HepG2 (cell line): ENCODE data around the gene FAM20C. TPM values are rescaled to one million over a fixed set of nuclear protein-coding genes. Genes with fewer than 3 reads are reported as not detected.

Experiments
- ATAC-seq: fragments of 200-7000 bp; cut with Tn5 transposase; 3 replicates; pipeline ENCODE4 v1.9.1; 2020; ENCODE audit warnings: mild to moderate bottlenecking, moderate library complexity
- BruUV-seq: library from RNA; stranded (reverse); fragments of 400-500 nt; replicated peaks from 2 replicates; lab custom pipeline; 2021; lab: Mats Ljungman, UMichigan
- CTCF ChIA-PET: fragments of 300-600 bp; formaldehyde crosslinking; extraction: SDS; loops from one replicate; lab custom pipeline; 2021; ENCODE audit warnings: low total read pairs, inconsistent platforms, low intra/inter-chr PET ratio; lab: Yijun Ruan, JAX
- POLR2A ChIA-PET: fragments of 350-600 bp; sonication (Branson Sonifier 250); formaldehyde crosslinking; loops from one replicate; lab custom pipeline; 2020; ENCODE audit warnings: antibody characterized with exemption, inconsistent platforms; lab: Yijun Ruan, JAX
- DNase-seq: peaks from one replicate; pipeline ENCODE4 v3.0.0-alpha.2; 2015; ENCODE audit warnings: low spot score
- FAIRE-seq: peaks from 3 replicates; lab custom pipeline; 2011; peaks lifted over from hg19 to GRCh38; lab: Jason Lieb, UNC
- H2AFZ ChIP-seq: one replicate; pipeline ENCODE4 v1.6.1; 2011; ENCODE audit warnings: low read length, inconsistent platforms
- H3K27ac ChIP-seq: fragments of 300-600 bp; 3 replicates; pipeline ENCODE4 v1.8.0; 2011; ENCODE audit warnings: mixed run types, mild to moderate bottlenecking, mixed read lengths, low read length, inconsistent platforms; ENCODE audit not compliant: insufficient read depth; ENCODE audit errors: extremely low read length
- H3K27me3 ChIP-seq, 2 experiments: fragments of 200-600 bp in 1 of 2; 2 replicates in 1 of 2; 3 replicates in 1 of 2; pipeline versions ENCODE4 v1.6.0 to v1.8.0; 2011; ENCODE audit warnings: low read length in 2 of 2, mild to moderate bottlenecking in 2 of 2, moderate library complexity in 2 of 2, inconsistent platforms in 1 of 2; ENCODE audit not compliant: insufficient read depth in 2 of 2, control insufficient read depth in 1 of 2
- H3K36me3 ChIP-seq, 2 experiments: fragments of 200-600 bp in 1 of 2; replicated peaks in 1 of 2; 2 replicates in 1 of 2; 3 replicates in 1 of 2; pipeline versions ENCODE4 v1.5.1 to v1.8.0; 2011; ENCODE audit warnings: low read length in 2 of 2, inconsistent platforms in 1 of 2; ENCODE audit not compliant: insufficient read depth in 2 of 2, control insufficient read depth in 1 of 2
- H3K4me1 ChIP-seq: 2 replicates; pipeline ENCODE4 v1.5.1; 2012; ENCODE audit warnings: low read length, inconsistent platforms; ENCODE audit not compliant: insufficient read depth
- H3K4me2 ChIP-seq: 2 replicates; pipeline ENCODE4 v1.6.0; 2011; ENCODE audit warnings: low read depth, low read length, inconsistent platforms
- H3K4me3 ChIP-seq, 3 experiments: fragments of 200-600 bp in 1 of 3; sonication (generic), shearing (Covaris generic) in 1 of 3; replicated peaks in 1 of 3; 2 replicates each; pipeline ENCODE4 v1.5.1; 2011 to 2016; ENCODE audit warnings: low read length in 3 of 3, inconsistent platforms in 2 of 3, low read depth in 2 of 3, mild to moderate bottlenecking in 2 of 3, control low read depth in 1 of 3, mixed read lengths in 1 of 3; ENCODE audit not compliant: insufficient read depth in 1 of 3
- H3K79me2 ChIP-seq: one replicate; pipeline ENCODE4 v1.6.1; 2011; ENCODE audit warnings: low read length, inconsistent platforms; ENCODE audit not compliant: insufficient read depth
- H3K9ac ChIP-seq: 2 replicates; pipeline ENCODE4 v1.6.0; 2011; ENCODE audit warnings: mild to moderate bottlenecking, low read depth, low read length, inconsistent platforms; ENCODE audit not compliant: insufficient read depth
- H3K9me3 ChIP-seq: 2 replicates; pipeline ENCODE4 v1.5.1; 2012; ENCODE audit warnings: mild to moderate bottlenecking, low read length
- H4K20me1 ChIP-seq: 2 replicates; pipeline ENCODE4 v1.6.0; 2011; ENCODE audit warnings: inconsistent platforms, mild to moderate bottlenecking, low read length, moderate library complexity; ENCODE audit not compliant: insufficient read depth
- POLR2AphosphoS2 ChIP-seq: IDR thresholded peaks from 2 replicates; pipeline ENCODE4 v1.6.1; 2011; ENCODE audit warnings: low read depth, low read length, improper control_type of control experiment
- SMAD1 ChIP-seq: sonication (generic); formaldehyde crosslinking; IDR thresholded peaks from 2 replicates; pipeline ENCODE4 v1.4.0; 2020; ENCODE audit warnings: missing genetic modification reagents, low read depth, mild to moderate bottlenecking, borderline replicate concordance
- WGBS: methylation state at CpG from one replicate; pipeline ENCODE4 v1.1.6; 2017; ENCODE audit warnings: low lambda C conversion rate; 5-methylcytosine and 5-hydroxymethylcytosine counted together
- in situ Hi-C: cut with HindIII; loops from 2 replicates; pipeline ENCODE4 v1.10.0; 2017; ENCODE audit warnings: low pct_unique_long_range_greater_than_20kb; ENCODE audit not compliant: extremely low pct_ligation_motif_present
- intact Hi-C: fragments of 100-400 bp; cut with micrococcal nuclease; formaldehyde crosslinking; loops from one replicate; pipeline ENCODE4 v1.10.0; 2022; ENCODE audit not compliant: unreplicated experiment
- polyA plus RNA-seq, 8 experiments: library from polyadenylated mRNA; depleted of rRNA in 3 of 8; stranded (reverse) in 7 of 8; unstranded in 1 of 8; fragments of >200 nt; fragmentation: Illumina TruSeq in 4 of 8; extraction: Trizol in 4 of 8; gene quantifications; 2 replicates each; pipeline versions ENCODE4 v1.2.1 to v1.2.3, GENCODE V29; 2011 to 2016; ENCODE audit warnings: low read depth in 4 of 8, missing spikeins in 1 of 8, mixed read lengths in 1 of 8; ENCODE audit not compliant: insufficient read depth in 1 of 8
- total RNA-seq, 5 experiments: library from RNA; depleted of rRNA; stranded (reverse); fragments of >200 nt; fragmentation: Illumina TruSeq; extraction: Trizol; gene quantifications; 2 replicates each; pipeline ENCODE4 v1.2.3, GENCODE V29; 2016; ENCODE audit warnings: low read depth in 1 of 5

FAM20C gene
- total and polyA plus RNA-seq, 2 of the 13 experiments (the other 11 are each of a cell fraction or from before 2014, with no cell fraction given): 11.9 to 19.9 TPM

- no peak overlapping the region for H3K4me2 ChIP-seq
- FAIRE-seq: no peak
- no peaks in the 10 kb centered on the region for H3K4me1 ChIP-seq
- BruUV-seq: no TSS peak
- intact Hi-C loops: no loop called here
- no peak for TF ChIP-seq SMAD1 (CRISPR knock-in tag)
- TF ChIP-seq, all 625 proteins: peak for 0
- ChIA-PET POLR2A (no interaction called here), CTCF (no interaction called here)
- 85% methylated on average over 10 of the region's 13 CpGs for WGBS
- H4K20me1 ChIP-seq: no peaks in the 10 kb centered on the region
- no peak overlapping the region for H2AFZ ChIP-seq
- H3K36me3 ChIP-seq: no peaks in the 10 kb centered on the region
- DNase-seq: no peak
- no peak overlapping the region for H3K9ac ChIP-seq
- no peak overlapping the region for H3K27ac ChIP-seq
- H3K9me3 ChIP-seq: no peaks in the 10 kb centered on the region
- H3K4me3 ChIP-seq: no peak overlapping the region
- ATAC-seq: no peak
- no peaks in the 10 kb centered on the region for H3K79me2 ChIP-seq
- H3K27me3 ChIP-seq: peaks cover 7 to 76% of the 10 kb centered on the region in 2 experiments; a peak in 4 of 5 replicates
- in situ Hi-C loops: no loop called here
Observed at GRCh38 chr7:158771-159170, 33.6 kb upstream of the FAM20C start.

- no peaks in the 10 kb centered on the region for H3K4me1 ChIP-seq
- peaks cover 8 to 79% of the 10 kb centered on the region in 2 experiments; a peak in 4 of 5 replicates for H3K27me3 ChIP-seq
- no peaks in the 10 kb centered on the region for H4K20me1 ChIP-seq
- no peak overlapping the region for H3K9ac ChIP-seq
- no peak for TF ChIP-seq POLR2AphosphoS2
- H3K4me2 ChIP-seq: no peak overlapping the region
- no peak overlapping the region for H2AFZ ChIP-seq
- 77% methylated on average over 45 of the region's 50 CpGs for WGBS
- H3K36me3 ChIP-seq: no peaks in the 10 kb centered on the region
- no peak for FAIRE-seq
- ChIA-PET CTCF (no interaction called here), POLR2A (no interaction called here)
- H3K4me3 ChIP-seq: no peak overlapping the region
- in situ Hi-C loops (no loop called here), intact Hi-C loops (no loop called here)
- no peaks in the 10 kb centered on the region for H3K79me2 ChIP-seq
- ATAC-seq: no peak
- no peaks in the 10 kb centered on the region for H3K9me3 ChIP-seq
- no peak overlapping the region for H3K27ac ChIP-seq
- BruUV-seq: no TSS peak
- no peak for DNase-seq
Observed at GRCh38 chr7:159370-160270, 32.8 kb upstream of the FAM20C start.
